H1 (cell line): ENCODE measurements around the gene CFAP141. TPM values are rescaled to one million over a fixed set of nuclear protein-coding genes. Genes with fewer than 3 reads are reported as not detected.
A peak's percentile ranks its signal among the peaks of the same experiment; 100 is the strongest.

Experiments
- CTCF ChIA-PET: fragments of 300-600 bp; sonication (Branson Sonifier 250); formaldehyde crosslinking; loops from one replicate; lab custom pipeline; 2021; ENCODE audit not compliant: partially characterized antibody; lab: Charles Lee
- POLR2A ChIA-PET: fragments of 300-600 bp; sonication (Branson Sonifier 250); formaldehyde crosslinking; loops from one replicate; lab custom pipeline; 2021; ENCODE audit warnings: inconsistent platforms; ENCODE audit not compliant: partially characterized antibody; lab: Charles Lee
- DNase-seq, 2 experiments: peaks; one replicate each; pipeline versions ENCODE4 v3.0.0 to v3.0.0-alpha.2; 2010 to 2022; ENCODE audit warnings: low spot score in 2 of 2, low read depth in 1 of 2, mixed read lengths in 1 of 2
- FAIRE-seq: peaks from 2 replicates; lab custom pipeline; 2011; peaks lifted over from hg19 to GRCh38; lab: Jason Lieb, UNC
- H2AFZ ChIP-seq: 2 replicates; pipeline ENCODE4 v1.8.1; 2012; ENCODE audit warnings: low read length, inconsistent platforms
- H2AK5ac ChIP-seq: 2 replicates; pipeline ENCODE4 v1.6.1; 2013; ENCODE audit warnings: low read depth, low read length
- H2BK120ac ChIP-seq: replicated peaks from 2 replicates; pipeline ENCODE3; 2013; ENCODE audit warnings: low read depth, low read length, inconsistent platforms
- H2BK12ac ChIP-seq: 2 replicates; pipeline ENCODE4 v1.6.1; 2013; ENCODE audit warnings: low read depth, low read length
- H2BK15ac ChIP-seq: 2 replicates; pipeline ENCODE4 v1.6.1; 2013; ENCODE audit warnings: low read length
- H2BK20ac ChIP-seq: 2 replicates; pipeline ENCODE4 v1.6.1; 2013; ENCODE audit warnings: low read length
- H2BK5ac ChIP-seq: 2 replicates; pipeline ENCODE4 v1.6.1; 2013; ENCODE audit warnings: low read depth, low read length
- H3K14ac ChIP-seq: 2 replicates; pipeline ENCODE4 v1.6.1; 2013; ENCODE audit warnings: inconsistent platforms; ENCODE audit not compliant: insufficient read length
- H3K18ac ChIP-seq: 2 replicates; pipeline ENCODE4 v1.6.1; 2013; ENCODE audit warnings: low read length; ENCODE audit errors: extremely low read depth
- H3K23ac ChIP-seq: 2 replicates; pipeline ENCODE4 v1.6.1; 2013; ENCODE audit warnings: inconsistent platforms; ENCODE audit not compliant: insufficient read length
- H3K23me2 ChIP-seq: 2 replicates; pipeline ENCODE4 v1.6.1; 2013; ENCODE audit warnings: low read depth, low read length
- H3K27ac ChIP-seq: 2 replicates; pipeline ENCODE4 v1.6.1; 2011; ENCODE audit warnings: low read depth, low read length, inconsistent platforms
- H3K27me3 ChIP-seq, 4 experiments: replicated peaks in 1 of 4; 1 replicate in 1 of 4; 2 replicates in 3 of 4; pipeline versions ENCODE4 v1.6.1 to v1.8.1; 2011 to 2013; ENCODE audit warnings: low read length in 3 of 4, mild to moderate bottlenecking in 3 of 4, inconsistent platforms in 2 of 4, mixed read lengths in 2 of 4, moderate library complexity in 1 of 4; ENCODE audit not compliant: control insufficient read depth in 3 of 4, insufficient read depth in 3 of 4; ENCODE audit errors: extremely low read depth in 1 of 4
- H3K36me3 ChIP-seq, 4 experiments: 2 replicates each; pipeline versions ENCODE4 v1.6.1 to v1.8.1; 2011 to 2013; ENCODE audit warnings: mild to moderate bottlenecking in 4 of 4, low read length in 3 of 4, moderate library complexity in 2 of 4, control low read depth in 1 of 4, inconsistent platforms in 1 of 4; ENCODE audit not compliant: insufficient read depth in 4 of 4, control insufficient read depth in 2 of 4
- H3K4ac ChIP-seq: replicated peaks from 2 replicates; pipeline ENCODE3; 2013; ENCODE audit warnings: low read length, low read depth, mixed read lengths, inconsistent platforms; ENCODE audit not compliant: insufficient read length
- H3K4me1 ChIP-seq, 4 experiments: replicated peaks in 1 of 4; 1 replicate in 1 of 4; 2 replicates in 3 of 4; pipeline versions ENCODE4 v1.6.1 to v1.8.1; 2011 to 2013; ENCODE audit warnings: low read length in 3 of 4, inconsistent platforms in 2 of 4, mixed read lengths in 1 of 4; ENCODE audit not compliant: insufficient read depth in 4 of 4, control insufficient read depth in 3 of 4
- H3K4me2 ChIP-seq, 2 experiments: 2 replicates each; pipeline versions ENCODE4 v1.6.1 to v1.8.1; 2011 to 2013; ENCODE audit warnings: low read depth in 2 of 2, low read length in 2 of 2, control low read depth in 1 of 2, inconsistent platforms in 1 of 2, mild to moderate bottlenecking in 1 of 2; ENCODE audit not compliant: insufficient read depth in 1 of 2
- H3K4me3 ChIP-seq, 4 experiments: fragments of 200-600, 300-600 bp in 1 of 4; sonication (generic), shearing (Covaris generic), sonication (Bioruptor Twin) in 1 of 4; 2 replicates each; pipeline versions ENCODE4 v1.5.1 to v1.8.1; 2011 to 2016; ENCODE audit warnings: low read length in 4 of 4, low read depth in 3 of 4, control low read depth in 2 of 4, inconsistent platforms in 2 of 4, mild to moderate bottlenecking in 2 of 4, mixed read lengths in 1 of 4, moderate library complexity in 1 of 4; ENCODE audit not compliant: insufficient read depth in 2 of 4; ENCODE audit errors: extremely low read depth in 1 of 4
- H3K56ac ChIP-seq: replicated peaks from 2 replicates; pipeline ENCODE3; 2013; ENCODE audit warnings: low read depth, mild to moderate bottlenecking, mixed read lengths, low read length, inconsistent platforms; ENCODE audit not compliant: insufficient read length
- H3K79me1 ChIP-seq: 2 replicates; pipeline ENCODE4 v1.6.1; 2013; ENCODE audit warnings: low read depth, low read length, control low read depth
- H3K79me2 ChIP-seq, 2 experiments: 2 replicates each; pipeline versions ENCODE4 v1.6.1 to v1.8.1; 2012 to 2013; ENCODE audit warnings: low read length in 2 of 2, mild to moderate bottlenecking in 2 of 2, inconsistent platforms in 1 of 2; ENCODE audit not compliant: insufficient read depth in 2 of 2, control insufficient read depth in 1 of 2
- H3K9ac ChIP-seq, 4 experiments: replicated peaks in 1 of 4; 1 replicate in 1 of 4; 2 replicates in 3 of 4; pipeline versions ENCODE4 v1.6.1 to v1.8.1; 2011 to 2013; ENCODE audit warnings: low read depth in 3 of 4, low read length in 3 of 4, control low read depth in 2 of 4, mild to moderate bottlenecking in 2 of 4, moderate library complexity in 2 of 4, inconsistent platforms in 1 of 4; ENCODE audit errors: extremely low read depth in 1 of 4
- H3K9me3 ChIP-seq, 2 experiments: 2 replicates each; pipeline versions ENCODE4 v1.6.1 to v1.8.1; 2012 to 2013; ENCODE audit warnings: mild to moderate bottlenecking in 2 of 2, moderate library complexity in 2 of 2, control low read depth in 1 of 2, inconsistent platforms in 1 of 2, low read depth in 1 of 2, low read length in 1 of 2, mixed read lengths in 1 of 2; ENCODE audit not compliant: insufficient read depth in 2 of 2
- H4K20me1 ChIP-seq, 2 experiments: replicated peaks in 1 of 2; 2 replicates each; pipeline versions ENCODE3 to v1.8.1; 2011 to 2013; ENCODE audit warnings: inconsistent platforms in 2 of 2, low read length in 2 of 2, mild to moderate bottlenecking in 1 of 2; ENCODE audit not compliant: insufficient read depth in 2 of 2, control insufficient read depth in 1 of 2
- H4K5ac ChIP-seq: 2 replicates; pipeline ENCODE4 v1.6.1; 2013; ENCODE audit warnings: low read length, low read depth, mixed read lengths, inconsistent platforms; ENCODE audit not compliant: insufficient read length
- H4K8ac ChIP-seq: 2 replicates; pipeline ENCODE4 v1.8.0; 2013; ENCODE audit warnings: mild to moderate bottlenecking, moderate library complexity, low read length, inconsistent platforms; ENCODE audit not compliant: insufficient read depth; ENCODE audit errors: extremely low read depth
- H4K91ac ChIP-seq: replicated peaks from 2 replicates; pipeline ENCODE3; 2013; ENCODE audit warnings: low read length, mixed read lengths, inconsistent platforms; ENCODE audit not compliant: insufficient read length
- CBX8 ChIP-seq: fragments of 300-800, 300-1000 bp; sonication (generic); IDR thresholded peaks from 2 replicates; pipeline ENCODE4 v1.7.1; 2016; ENCODE audit warnings: low read depth, low read length, borderline replicate concordance
- FOSL1 ChIP-seq: IDR thresholded peaks from 2 replicates; pipeline ENCODE4 v1.6.1; 2011; ENCODE audit warnings: mild to moderate bottlenecking, low read depth, low read length, moderate library complexity; ENCODE audit not compliant: insufficient read depth
- MAFK ChIP-seq: IDR thresholded peaks from 2 replicates; pipeline ENCODE4 v1.6.1; 2012; ENCODE audit warnings: low read depth, mild to moderate bottlenecking, improper control_type of control experiment, low read length
- polyA plus RNA-seq, 7 experiments: library from polyadenylated mRNA; depleted of rRNA in 3 of 7; stranded (reverse) in 5 of 7; unstranded in 2 of 7; fragments of >200 nt in 5 of 7; fragments of 200-250 nt in 2 of 7; gene quantifications; 1 replicate in 5 of 7; 2 replicates in 1 of 7; 4 replicates in 1 of 7; pipeline versions ENCODE4 v1.2.1 to v1.2.3, GENCODE V29; 2011 to 2013; ENCODE audit warnings: missing spikeins in 2 of 7, mixed read lengths in 2 of 7
- total RNA-seq: library from RNA; stranded (reverse); fragmentation: NEBNext Ultra II Directional; extraction: Animal tissue kit (Norgen Biotek cat#: 25700); gene quantifications from 2 replicates; pipeline ENCODE4 v1.2.1, GENCODE V29; 2021
- TF ChIP-seq, protein P1 (sequence below): IDR thresholded peaks from 2 replicates; pipeline ENCODE4 v1.6.1; 2011; ENCODE audit warnings: low read depth, mild to moderate bottlenecking, low read length; ENCODE audit not compliant: insufficient read depth

The CFAP141 gene
- total and polyA plus RNA-seq, 2 of the 8 experiments (the other 6 are each of a cell fraction or from before 2014, with no cell fraction given), result not detected

DNA sequence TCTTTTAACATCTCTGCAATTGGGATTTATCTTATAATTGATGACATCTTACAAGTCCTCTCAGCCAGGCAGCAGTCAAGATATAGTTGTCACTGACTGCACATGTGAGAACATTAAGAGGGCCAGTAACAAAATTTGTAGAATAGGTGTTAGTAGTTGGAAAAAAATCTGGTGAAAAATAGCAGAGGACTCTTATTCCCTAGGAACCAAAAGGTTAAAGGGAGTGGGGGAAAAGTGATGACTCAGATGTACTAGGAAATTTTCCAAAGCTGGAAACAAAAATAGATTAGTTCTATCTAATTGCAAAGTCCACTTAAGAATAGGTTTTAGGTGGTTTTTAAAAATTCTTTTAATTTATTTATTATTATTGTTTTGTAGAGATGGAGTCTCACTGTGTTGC, 54.8 kb downstream of the CFAP141 start:
- Histone ChIP-seq H3K27ac (no peak overlapping the region), H3K23ac (no peak overlapping the region), H3K4ac (no peak overlapping the region), H3K18ac (no peak overlapping the region), H3K4me3 (no peak overlapping the region), H3K27me3 (no peaks in the 10 kb centered on the region), H3K4me1 (peaks cover 0 to 3% (median 0%) of the 10 kb centered on the region in 4 experiments; a peak in 1 of 7 replicates), H3K14ac (no peak overlapping the region)
- TF ChIP-seq MAFK, result peak; percentile 7; the same call in 1 of the 2 replicates
- TF ChIP-seq CBX8, result no peak
- TF ChIP-seq FOSL1, result no peak
- TF ChIP-seq, protein P1, sequence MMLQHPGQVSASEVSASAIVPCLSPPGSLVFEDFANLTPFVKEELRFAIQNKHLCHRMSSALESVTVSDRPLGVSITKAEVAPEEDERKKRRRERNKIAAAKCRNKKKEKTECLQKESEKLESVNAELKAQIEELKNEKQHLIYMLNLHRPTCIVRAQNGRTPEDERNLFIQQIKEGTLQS, result no peak
- TF ChIP-seq, all 59 proteins: peak for 1
- H3K79me2 ChIP-seq, result no peaks in the 10 kb centered on the region
- H2AK5ac ChIP-seq, result no peak overlapping the region
- no peaks in the 10 kb centered on the region; the same call in 1 of the 2 replicates for H3K23me2 ChIP-seq
- ChIA-PET POLR2A (interaction anchor here (0.9 kb wide), 1 partner anchor 9 kb away, joined by 3 read pairs; no protein-coding TSS in a partner anchor), CTCF (interaction anchor here (1.2 kb wide), 1 partner anchor 31 kb away, joined by 3 read pairs; no protein-coding TSS in a partner anchor)
- no peak overlapping the region for H3K4me2 ChIP-seq
- H3K36me3 ChIP-seq, result peaks cover 0 to 13% (median 4%) of the 10 kb centered on the region in 4 experiments; a peak in 2 of 8 replicates
- no peaks in the 10 kb centered on the region for H3K79me1 ChIP-seq
- H2BK15ac ChIP-seq, result no peak overlapping the region
- no peak overlapping the region for H2BK12ac ChIP-seq
- H3K9me3 ChIP-seq, result no peaks in the 10 kb centered on the region
- no peak overlapping the region for H2AFZ ChIP-seq
- H3K9ac ChIP-seq, result no peak overlapping the region
- H2BK120ac ChIP-seq, result no peak overlapping the region
- H2BK20ac ChIP-seq, result no peak overlapping the region
- H4K8ac ChIP-seq, result no peak overlapping the region
- no peak overlapping the region for H2BK5ac ChIP-seq
- FAIRE-seq (no peak), DNase-seq (no peak)
- no peak overlapping the region for H4K5ac ChIP-seq
- H4K91ac ChIP-seq, result no peak overlapping the region
- no peak overlapping the region for H3K56ac ChIP-seq
- H4K20me1 ChIP-seq, result no peaks in the 10 kb centered on the region
